K562 (cell line): ENCODE data around the gene GATA5. TPM values are rescaled to one million over a fixed set of nuclear protein-coding genes. Genes with fewer than 3 reads are reported as not detected.

Experiments used
- CHCHD3 ChIP-seq: fragments of 250-450 bp; sonication (Bioruptor Pico); IDR thresholded peaks from 2 replicates; pipeline ENCODE4 v2.1.2; 2022; ENCODE audit warnings: mild to moderate bottlenecking
- CREM ChIP-seq: IDR thresholded peaks from 2 replicates; pipeline ENCODE4 v1.6.1; 2014; ENCODE audit warnings: antibody characterized with exemption, low read depth
- FOXA1 ChIP-seq: fragments of 450-650 bp; IDR thresholded peaks from 2 replicates; pipeline ENCODE4 v1.6.1; 2016; ENCODE audit warnings: mild to moderate bottlenecking, borderline replicate concordance
- JUN ChIP-seq, 2 experiments: sonication (generic) in 1 of 2; formaldehyde crosslinking in 1 of 2; IDR thresholded peaks; 2 replicates each; pipeline versions ENCODE4 v1.6.1 to v1.8.0; 2012 to 2022; ENCODE audit warnings: borderline replicate concordance in 2 of 2, mild to moderate bottlenecking in 2 of 2, improper control_type of control experiment in 1 of 2, low read depth in 1 of 2, low read length in 1 of 2, missing genetic modification reagents in 1 of 2
- MTA3 ChIP-seq: fragments of 450-650 bp; formaldehyde crosslinking; IDR thresholded peaks from 2 replicates; pipeline ENCODE4 v1.6.1; 2017; ENCODE audit warnings: mild to moderate bottlenecking, borderline replicate concordance
- NRF1 ChIP-seq, 2 experiments: fragments of 450-650 bp; IDR thresholded peaks in 1 of 2; conservative IDR thresholded peaks in 1 of 2; 2 replicates each; pipeline ENCODE4 v1.6.1; 2014; ENCODE audit warnings: mild to moderate bottlenecking in 2 of 2
- PHB ChIP-seq: fragments of 250-450 bp; sonication (Bioruptor Pico); IDR thresholded peaks from 2 replicates; pipeline ENCODE4 v1.5.0; 2021
- RAD21 ChIP-seq, 2 experiments: fragments of 250-450 bp in 1 of 2; fragments of 450-650 bp in 1 of 2; sonication (Bioruptor Pico) in 1 of 2; formaldehyde crosslinking in 1 of 2; IDR thresholded peaks in 1 of 2; conservative IDR thresholded peaks in 1 of 2; 2 replicates each; pipeline versions ENCODE4 v1.4.0 to v1.8.0; 2020 to 2022; ENCODE audit warnings: mild to moderate bottlenecking in 2 of 2, moderate library complexity in 1 of 2
- THRB ChIP-seq: fragments of 450-650 bp; formaldehyde crosslinking; conservative IDR thresholded peaks from 2 replicates; pipeline ENCODE4 v1.4.0; 2022; ENCODE audit warnings: mild to moderate bottlenecking, missing genetic modification characterization
- TSHZ1 ChIP-seq: fragments of 250-450 bp; sonication (Bioruptor Pico); IDR thresholded peaks from 2 replicates; pipeline ENCODE4 v1.4.0; 2020; ENCODE audit warnings: mild to moderate bottlenecking, moderate library complexity
- ZNF165 ChIP-seq: fragments of 250-450 bp; sonication (Bioruptor Pico); IDR thresholded peaks from 2 replicates; pipeline ENCODE4 v1.4.0; 2020; ENCODE audit warnings: borderline replicate concordance
- ZNF644 ChIP-seq: fragments of 200-800 bp; sonication (Bioruptor generic); IDR thresholded peaks from 2 replicates; pipeline ENCODE4 v1.6.1; 2016; ENCODE audit warnings: low read depth, missing genetic modification characterization, missing compliant biosample characterization
- ZNF778 ChIP-seq: fragments of 450-650 bp; formaldehyde crosslinking; IDR thresholded peaks from 2 replicates; pipeline ENCODE4 v1.4.0; 2020; ENCODE audit warnings: mild to moderate bottlenecking, moderate library complexity
- polyA plus RNA-seq, 8 experiments: library from polyadenylated mRNA; depleted of rRNA in 4 of 8; stranded (reverse) in 5 of 8; unstranded in 3 of 8; fragments of >200 nt; fragmentation: Nextera tagmentation in 2 of 8; fragmentation: Illumina TruSeq in 1 of 8; extraction: Ambion mirVana in 2 of 8; extraction: Trizol in 1 of 8; gene quantifications; 2 replicates each; pipeline versions ENCODE4 v1.2.1 to v1.2.3, GENCODE V29; 2011 to 2014; ENCODE audit warnings: inconsistent platforms in 1 of 8, missing spikeins in 1 of 8
- total RNA-seq, 7 experiments: library from RNA; depleted of rRNA in 6 of 7; stranded (reverse); fragments of >200 nt in 6 of 7; fragmentation: Illumina TruSeq in 2 of 7; extraction: Trizol in 2 of 7; gene quantifications; 2 replicates each; pipeline versions ENCODE4 v1.2.1 to v1.2.3, GENCODE V29; 2011 to 2021; ENCODE audit warnings: low replicate concordance in 1 of 7
- TF ChIP-seq, protein P1 (sequence below): fragments of 450-650 bp; IDR thresholded peaks from 2 replicates; pipeline ENCODE4 v1.7.0; 2016; ENCODE audit warnings: borderline replicate concordance
- TF ChIP-seq, protein P2 (sequence below): fragments of 450-650 bp; formaldehyde crosslinking; IDR thresholded peaks from 2 replicates; pipeline ENCODE4 v1.4.0; 2022; ENCODE audit warnings: mild to moderate bottlenecking, moderate library complexity
- TF ChIP-seq, protein P3 (sequence below): fragments of 250-450 bp; sonication (Bioruptor Pico); IDR thresholded peaks from 2 replicates; pipeline ENCODE4 v1.8.0; 2021; ENCODE audit warnings: moderate library complexity, mild to moderate bottlenecking, inconsistent platforms
- TF ChIP-seq, protein P4 (sequence below): sonication (generic); formaldehyde crosslinking; IDR thresholded peaks from 2 replicates; pipeline ENCODE4 v1.8.1; 2023; ENCODE audit warnings: mild to moderate bottlenecking, missing genetic modification reagents, moderate library complexity

GATA5 gene
- total and polyA plus RNA-seq, 9 of the 15 experiments (the other 6 are each of a cell fraction or from before 2014, with no cell fraction given): 0.09 to 0.57 (median 0.20) TPM; not detected in 3

DNA sequence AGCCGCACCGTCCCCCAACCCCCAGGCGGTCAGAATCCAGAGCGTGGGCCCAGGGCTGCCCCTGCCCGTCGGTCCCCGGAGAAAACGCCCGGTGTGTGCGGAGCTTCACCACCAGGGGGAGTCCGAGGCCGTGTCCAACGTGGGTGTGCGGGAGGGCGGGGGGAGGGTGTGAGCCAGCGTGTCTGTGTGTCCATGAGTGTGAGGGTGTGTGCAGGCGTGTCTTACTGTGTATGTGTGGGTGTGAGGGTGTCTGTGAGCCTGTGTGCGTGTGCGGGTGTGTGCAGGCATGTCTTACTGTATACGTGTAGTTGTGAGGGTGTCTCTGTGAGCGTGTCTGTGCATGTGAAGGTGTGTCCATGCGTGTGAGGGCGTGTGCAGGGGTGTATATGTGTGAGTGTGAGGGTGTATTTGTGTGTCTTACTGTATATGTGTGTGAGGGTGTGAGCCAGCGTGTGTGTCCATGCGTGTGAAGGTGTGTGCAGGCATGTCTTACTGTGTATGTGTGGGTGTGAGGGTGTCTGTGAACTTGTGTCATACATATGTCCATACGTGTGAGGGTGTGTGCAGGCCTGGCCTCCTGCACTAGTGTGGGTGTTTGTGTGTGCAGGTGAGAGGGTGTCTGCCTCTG, 24.6 kb upstream of the GATA5 start (continued):
- TF ChIP-seq TSHZ1 (CRISPR knock-in tag): no peak
- TF ChIP-seq RAD21 (CRISPR knock-in tag; conservative IDR thresholded peaks at IDR 0.05 in 1 of 2, IDR thresholded peaks at IDR 0.05 in 1 of 2): peak; percentile 84 to 95
- no peak for TF ChIP-seq ZNF165 (CRISPR knock-in tag)
- no peak for TF ChIP-seq CHCHD3 (CRISPR knock-in tag)
- TF ChIP-seq, protein P1, sequence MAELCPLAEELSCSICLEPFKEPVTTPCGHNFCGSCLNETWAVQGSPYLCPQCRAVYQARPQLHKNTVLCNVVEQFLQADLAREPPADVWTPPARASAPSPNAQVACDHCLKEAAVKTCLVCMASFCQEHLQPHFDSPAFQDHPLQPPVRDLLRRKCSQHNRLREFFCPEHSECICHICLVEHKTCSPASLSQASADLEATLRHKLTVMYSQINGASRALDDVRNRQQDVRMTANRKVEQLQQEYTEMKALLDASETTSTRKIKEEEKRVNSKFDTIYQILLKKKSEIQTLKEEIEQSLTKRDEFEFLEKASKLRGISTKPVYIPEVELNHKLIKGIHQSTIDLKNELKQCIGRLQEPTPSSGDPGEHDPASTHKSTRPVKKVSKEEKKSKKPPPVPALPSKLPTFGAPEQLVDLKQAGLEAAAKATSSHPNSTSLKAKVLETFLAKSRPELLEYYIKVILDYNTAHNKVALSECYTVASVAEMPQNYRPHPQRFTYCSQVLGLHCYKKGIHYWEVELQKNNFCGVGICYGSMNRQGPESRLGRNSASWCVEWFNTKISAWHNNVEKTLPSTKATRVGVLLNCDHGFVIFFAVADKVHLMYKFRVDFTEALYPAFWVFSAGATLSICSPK: no peak
- TF ChIP-seq, protein P2, sequence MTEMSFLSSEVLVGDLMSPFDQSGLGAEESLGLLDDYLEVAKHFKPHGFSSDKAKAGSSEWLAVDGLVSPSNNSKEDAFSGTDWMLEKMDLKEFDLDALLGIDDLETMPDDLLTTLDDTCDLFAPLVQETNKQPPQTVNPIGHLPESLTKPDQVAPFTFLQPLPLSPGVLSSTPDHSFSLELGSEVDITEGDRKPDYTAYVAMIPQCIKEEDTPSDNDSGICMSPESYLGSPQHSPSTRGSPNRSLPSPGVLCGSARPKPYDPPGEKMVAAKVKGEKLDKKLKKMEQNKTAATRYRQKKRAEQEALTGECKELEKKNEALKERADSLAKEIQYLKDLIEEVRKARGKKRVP (CRISPR knock-in tag): no peak
- no peak for TF ChIP-seq PHB (CRISPR knock-in tag)
- no peak for TF ChIP-seq ZNF644 (tag)
- TF ChIP-seq FOXA1: no peak
- TF ChIP-seq THRB (CRISPR knock-in tag): peak; percentile 66; the same call in 1 of the 2 replicates
- no peak for TF ChIP-seq JUN (IDR thresholded peaks at IDR 0.05; ENCODE audit: borderline replicate concordance, low read depth, low read length)
- TF ChIP-seq JUN (CRISPR knock-in tag; IDR thresholded peaks at IDR 0.05; ENCODE audit: borderline replicate concordance): no peak
- TF ChIP-seq NRF1 (conservative IDR thresholded peaks at IDR 0.05 in 1 of 2, IDR thresholded peaks at IDR 0.05 in 1 of 2): 0 out of 4 replicates have a peak, but pooled peaks of 1 of the 2 experiments have one; percentile 11
- TF ChIP-seq, protein P3, sequence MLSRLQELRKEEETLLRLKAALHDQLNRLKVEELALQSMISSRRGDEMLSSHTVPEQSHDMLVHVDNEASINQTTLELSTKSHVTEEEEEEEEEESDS (CRISPR knock-in tag): no peak
- TF ChIP-seq, protein P4, sequence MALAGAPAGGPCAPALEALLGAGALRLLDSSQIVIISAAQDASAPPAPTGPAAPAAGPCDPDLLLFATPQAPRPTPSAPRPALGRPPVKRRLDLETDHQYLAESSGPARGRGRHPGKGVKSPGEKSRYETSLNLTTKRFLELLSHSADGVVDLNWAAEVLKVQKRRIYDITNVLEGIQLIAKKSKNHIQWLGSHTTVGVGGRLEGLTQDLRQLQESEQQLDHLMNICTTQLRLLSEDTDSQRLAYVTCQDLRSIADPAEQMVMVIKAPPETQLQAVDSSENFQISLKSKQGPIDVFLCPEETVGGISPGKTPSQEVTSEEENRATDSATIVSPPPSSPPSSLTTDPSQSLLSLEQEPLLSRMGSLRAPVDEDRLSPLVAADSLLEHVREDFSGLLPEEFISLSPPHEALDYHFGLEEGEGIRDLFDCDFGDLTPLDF (CRISPR knock-in tag): no peak
- peak; percentile 70 for TF ChIP-seq CREM
- TF ChIP-seq MTA3: 0 out of 2 replicates have a peak, but pooled peaks have one; percentile 40
- TF ChIP-seq ZNF778 (CRISPR knock-in tag): no peak
